Esophagus muscularis mucosa (tissue), 4 donors: ENCODE data around the gene MRC2. TPM values are rescaled to one million over a fixed set of nuclear protein-coding genes. Genes with fewer than 3 reads are reported as not detected.
"Not testable (repeated sequence)": the region's sequence is repeated elsewhere in the genome, so short reads cannot be mapped to it uniquely, and the experiment has no call there.

ENCODE experiments used
- DNase-seq: peaks from one replicate; pipeline ENCODE4 v3.0.0-alpha.2; 2017; ENCODE audit errors: extremely low spot score
- H3K27ac ChIP-seq, 4 donors: fragments of 200-600 bp; sonication (generic); replicated peaks in 1 of 4; 1 replicate in 3 of 4; 2 replicates in 1 of 4; pipeline ENCODE4 v1.5.1; 2016 to 2019; ENCODE audit warnings: mild to moderate bottlenecking in 1 of 4
- H3K27me3 ChIP-seq, 4 donors: fragments of 200-600 bp; sonication (generic); one replicate each; pipeline versions ENCODE4 v1.5.1 to v1.6.0; 2016 to 2019
- H3K36me3 ChIP-seq, 4 donors: fragments of 200-600 bp; sonication (generic); one replicate each; pipeline ENCODE4 v1.5.1; 2016 to 2019
- H3K4me1 ChIP-seq, 4 donors: fragments of 200-600 bp; sonication (generic); one replicate each; pipeline ENCODE4 v1.5.1; 2016 to 2019
- H3K4me3 ChIP-seq, 4 donors: fragments of 200-600 bp; sonication (generic); 1 replicate in 2 of 4; 2 replicates in 2 of 4; pipeline ENCODE4 v1.5.1; 2016 to 2019; ENCODE audit warnings: mild to moderate bottlenecking in 4 of 4, moderate library complexity in 1 of 4
- H3K9me3 ChIP-seq, 4 donors: fragments of 200-600 bp; sonication (generic); 1 replicate in 3 of 4; 2 replicates in 1 of 4; pipeline ENCODE4 v1.5.1; 2016 to 2019
- EP300 ChIP-seq: sonication (generic); formaldehyde crosslinking; IDR thresholded peaks from one replicate; pipeline ENCODE4 v1.6.1; 2017; ENCODE audit warnings: antibody characterized with exemption
- POLR2A ChIP-seq: fragments of 450-650 bp; IDR thresholded peaks from one replicate; pipeline ENCODE4 v1.6.1; 2017; ENCODE audit warnings: antibody characterized with exemption, moderate library complexity, mild to moderate bottlenecking, low read depth
- POLR2AphosphoS5 ChIP-seq, 2 donors: sonication (generic); formaldehyde crosslinking; IDR thresholded peaks; one replicate each; pipeline ENCODE4 v1.6.1; 2017; ENCODE audit warnings: antibody characterized with exemption in 2 of 2
- WGBS: methylation state at CpG from one replicate; pipeline ENCODE4 v1.1.5; 2018; 5-methylcytosine and 5-hydroxymethylcytosine counted together
- intact Hi-C: fragments of 100-400 bp; cut with DNase I; formaldehyde crosslinking; loops from one replicate; pipeline ENCODE4 v1.15.1; 2023
- total RNA-seq, 4 donors: library from RNA; depleted of rRNA; stranded (reverse); fragments of >200 nt; gene quantifications; one replicate each; pipeline versions ENCODE4 v1.1.0 to v1.2.1, GENCODE V29; 2016
- TF ChIP-seq, protein P1 (sequence below), 3 experiments: fragments of 200-600 bp in 2 of 3; fragments of 450-650 bp in 1 of 3; sonication (generic) in 2 of 3; IDR thresholded peaks; one replicate each; pipeline ENCODE4 v1.5.1; 2017 to 2019; ENCODE audit warnings: antibody characterized with exemption in 3 of 3, mild to moderate bottlenecking in 2 of 3, moderate library complexity in 1 of 3

Gene MRC2
- total RNA-seq, 4 donors from 2014 or later: 31.0 to 57.7 (median 40.4) TPM

GRCh38 chr17:62687997-62688396, 60.5 kb downstream of the MRC2 start:
- peaks cover 0 to 8% (median 1%) of the 10 kb centered on the region in 4 donors for H3K36me3 ChIP-seq
- H3K27me3 ChIP-seq: peaks cover 0 to 3% (median 0%) of the 10 kb centered on the region in 4 donors
- no peaks in the 10 kb centered on the region for H3K9me3 ChIP-seq
- 97% methylated on average over 3 of the region's 4 CpGs for WGBS
- DNase-seq: no peak
- intact Hi-C loops: no loop called here
- no peak overlapping the region for H3K27ac ChIP-seq
- H3K4me3 ChIP-seq: no peak overlapping the region
- TF ChIP-seq POLR2AphosphoS5 (IDR thresholded peaks at IDR 0.05): no peak
- no peak for TF ChIP-seq EP300
- TF ChIP-seq, protein P1, sequence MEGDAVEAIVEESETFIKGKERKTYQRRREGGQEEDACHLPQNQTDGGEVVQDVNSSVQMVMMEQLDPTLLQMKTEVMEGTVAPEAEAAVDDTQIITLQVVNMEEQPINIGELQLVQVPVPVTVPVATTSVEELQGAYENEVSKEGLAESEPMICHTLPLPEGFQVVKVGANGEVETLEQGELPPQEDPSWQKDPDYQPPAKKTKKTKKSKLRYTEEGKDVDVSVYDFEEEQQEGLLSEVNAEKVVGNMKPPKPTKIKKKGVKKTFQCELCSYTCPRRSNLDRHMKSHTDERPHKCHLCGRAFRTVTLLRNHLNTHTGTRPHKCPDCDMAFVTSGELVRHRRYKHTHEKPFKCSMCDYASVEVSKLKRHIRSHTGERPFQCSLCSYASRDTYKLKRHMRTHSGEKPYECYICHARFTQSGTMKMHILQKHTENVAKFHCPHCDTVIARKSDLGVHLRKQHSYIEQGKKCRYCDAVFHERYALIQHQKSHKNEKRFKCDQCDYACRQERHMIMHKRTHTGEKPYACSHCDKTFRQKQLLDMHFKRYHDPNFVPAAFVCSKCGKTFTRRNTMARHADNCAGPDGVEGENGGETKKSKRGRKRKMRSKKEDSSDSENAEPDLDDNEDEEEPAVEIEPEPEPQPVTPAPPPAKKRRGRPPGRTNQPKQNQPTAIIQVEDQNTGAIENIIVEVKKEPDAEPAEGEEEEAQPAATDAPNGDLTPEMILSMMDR (IDR thresholded peaks at IDR 0.05): no peak
- no peak for TF ChIP-seq POLR2A
- no peaks in the 10 kb centered on the region for H3K4me1 ChIP-seq

DNA sequence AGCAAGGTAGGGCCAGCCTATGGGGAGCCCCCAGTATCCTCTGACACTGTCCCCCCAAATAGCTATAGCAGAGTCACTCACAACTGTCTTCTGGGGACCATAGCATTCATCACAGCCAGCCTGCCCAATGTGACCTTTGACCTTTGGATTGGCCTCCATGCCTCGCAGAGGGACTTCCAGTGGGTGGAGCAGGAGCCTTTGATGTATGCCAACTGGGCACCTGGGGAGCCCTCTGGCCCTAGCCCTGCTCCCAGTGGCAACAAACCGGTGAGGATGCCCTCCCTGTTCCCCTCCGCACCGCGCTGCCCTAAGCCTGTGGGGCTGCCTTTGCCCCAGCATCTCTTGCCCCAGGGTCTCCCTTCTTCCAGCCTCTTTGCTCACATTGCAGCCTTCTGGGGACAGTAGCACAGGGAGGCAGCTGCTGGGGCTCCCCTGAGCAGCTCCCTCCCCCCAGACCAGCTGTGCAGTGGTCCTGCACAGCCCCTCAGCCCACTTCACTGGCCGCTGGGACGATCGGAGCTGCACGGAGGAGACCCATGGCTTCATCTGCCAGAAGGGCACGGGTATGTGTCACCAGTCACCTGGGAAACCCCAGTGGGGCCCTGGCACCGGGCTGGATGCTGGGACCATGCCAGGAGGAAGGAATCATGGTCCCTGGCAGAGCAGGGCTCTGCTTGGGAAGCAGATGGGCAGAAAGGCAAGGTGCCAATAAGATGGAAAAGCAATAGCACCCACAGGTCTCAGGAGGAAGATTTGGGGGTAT, 61.1 kb downstream of the MRC2 start:
- Histone ChIP-seq H3K9me3 (no peaks in the 10 kb centered on the region), H3K36me3 (peaks cover 0 to 8% (median 1%) of the 10 kb centered on the region in 4 donors), H3K4me1 (no peaks in the 10 kb centered on the region), H3K27ac (no peak overlapping the region), H3K4me3 (no peak overlapping the region), H3K27me3 (peaks cover 0 to 3% (median 0%) of the 10 kb centered on the region in 4 donors)
- TF ChIP-seq, protein P1 (IDR thresholded peaks at IDR 0.05): no peak
- no peak for TF ChIP-seq EP300
- TF ChIP-seq POLR2A: no peak
- TF ChIP-seq POLR2AphosphoS5 (IDR thresholded peaks at IDR 0.05): no peak
- intact Hi-C loops: no loop called here
- 91% methylated on average over 7 of the region's 11 CpGs for WGBS
- no peak for DNase-seq

GRCh38 chr17:62689441-62690167, 62.1 kb downstream of the MRC2 start:
- Histone ChIP-seq H3K9me3 (no peaks in the 10 kb centered on the region), H3K27me3 (peaks cover 0 to 3% (median 0%) of the 10 kb centered on the region in 4 donors), H3K36me3 (peaks cover 0 to 8% (median 1%) of the 10 kb centered on the region in 4 donors), H3K27ac (no peak overlapping the region), H3K4me3 (no peak overlapping the region), H3K4me1 (peaks cover 0 to 5% (median under 1%) of the 10 kb centered on the region in 4 donors)
- no peak for TF ChIP-seq EP300
- TF ChIP-seq POLR2A: no peak
- no peak for TF ChIP-seq POLR2AphosphoS5 (IDR thresholded peaks at IDR 0.05)
- TF ChIP-seq, protein P1 (IDR thresholded peaks at IDR 0.05): no peak
- intact Hi-C loops: no loop called here
- WGBS: 93% methylated on average over 28 of the region's 37 CpGs
- no peak for DNase-seq

DNA sequence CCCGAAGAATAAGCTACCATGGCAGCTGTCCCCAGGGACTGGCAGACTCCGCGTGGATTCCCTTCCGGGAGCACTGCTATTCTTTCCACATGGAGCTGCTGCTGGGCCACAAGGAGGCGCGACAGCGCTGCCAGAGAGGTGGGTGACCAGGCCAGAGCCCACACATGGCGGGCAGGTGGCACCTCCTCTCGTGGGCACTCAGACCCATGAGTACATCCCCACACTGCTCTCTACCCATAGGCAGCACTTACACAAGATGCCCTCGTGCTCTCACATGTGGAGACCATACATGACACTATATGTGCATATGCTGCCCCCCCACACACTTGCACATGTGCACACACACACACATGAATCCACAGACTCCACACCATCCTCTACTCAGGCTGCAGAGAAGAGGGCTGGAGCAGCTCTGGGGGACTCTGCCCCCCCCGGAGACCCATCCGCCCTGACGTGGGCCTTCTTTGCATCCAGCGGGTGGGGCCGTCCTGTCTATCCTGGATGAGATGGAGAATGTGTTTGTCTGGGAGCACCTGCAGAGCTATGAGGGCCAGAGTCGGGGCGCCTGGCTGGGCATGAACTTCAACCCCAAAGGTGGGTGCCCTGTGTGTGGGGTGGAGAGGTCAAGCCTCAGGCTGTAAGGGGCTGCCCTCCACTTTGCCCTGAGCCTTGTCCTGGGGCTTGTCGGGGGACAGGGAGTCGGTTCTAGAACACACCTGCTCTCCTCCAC, 62.9 kb downstream of the MRC2 start:
- Histone ChIP-seq H3K9me3 (no peaks in the 10 kb centered on the region), H3K4me1 (peaks cover 0 to 8% (median 5%) of the 10 kb centered on the region in 4 donors), H3K27me3 (peaks cover 0 to 3% (median 0%) of the 10 kb centered on the region in 4 donors), H3K36me3 (peaks cover 0 to 8% (median 1%) of the 10 kb centered on the region in 4 donors), H3K27ac (no peak overlapping the region), H3K4me3 (no peak overlapping the region)
- intact Hi-C loops: no loop called here
- TF ChIP-seq, protein P1 (IDR thresholded peaks at IDR 0.05): no peak
- no peak for TF ChIP-seq POLR2AphosphoS5 (IDR thresholded peaks at IDR 0.05)
- no peak for TF ChIP-seq POLR2A
- no peak for TF ChIP-seq EP300
- no peak for DNase-seq
- WGBS: 95% methylated on average over 13 of the region's 19 CpGs

DNA sequence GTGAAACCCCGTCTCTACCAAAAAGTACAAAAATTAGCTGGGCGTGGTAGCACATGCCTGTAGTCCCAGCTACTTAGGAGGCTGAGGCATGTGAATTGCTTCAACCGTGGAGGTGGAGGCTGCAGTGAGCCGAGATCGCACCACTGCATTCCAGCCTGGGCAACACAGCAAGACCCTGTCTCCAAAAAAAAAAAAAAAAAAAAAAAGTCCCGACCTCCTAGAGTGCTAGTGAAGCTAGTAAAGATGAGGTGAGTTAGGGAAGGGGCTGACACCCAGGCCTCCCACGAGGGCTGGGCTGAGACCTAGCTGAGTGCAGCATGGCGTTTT, 64.1 kb downstream of the MRC2 start:
- H3K27me3 ChIP-seq, DNase-seq, H3K4me3 ChIP-seq, H3K9me3 ChIP-seq, H3K36me3 ChIP-seq, H3K27ac ChIP-seq, intact Hi-C loops, H3K4me1 ChIP-seq: not testable (repeated sequence)
- 93% methylated on average over 8 of the region's 8 CpGs for WGBS
